ENCODE measurements around the gene TBCC. TPM values are rescaled to one million over a fixed set of nuclear protein-coding genes. Genes with fewer than 3 reads are reported as not detected.
A peak's percentile ranks its signal among the peaks of the same experiment; 100 is the strongest.

TBCC gene
- total RNA-seq, 1 experiment from 2014 or later: 24.7 TPM

GRCh38 chr6:42787063-42787472 lies 41.2 kb upstream of the TBCC start:
- DNase-seq (ENCODE audit: low spot score): no peak
- TF ChIP-seq HMGA2 (CRISPR knock-in tag; IDR thresholded peaks at IDR 0.05) (no peak), GRHL2 (CRISPR knock-in tag; IDR thresholded peaks at IDR 0.05; ENCODE audit: insufficient replicate concordance, severe bottlenecking) (no peak), FOXP1 (CRISPR knock-in tag; IDR thresholded peaks at IDR 0.05; ENCODE audit: borderline replicate concordance) (no peak), E2F1 (CRISPR knock-in tag; IDR thresholded peaks at IDR 0.05) (no peak), PREB (CRISPR knock-in tag; IDR thresholded peaks at IDR 0.05; ENCODE audit: borderline replicate concordance) (no peak), ELF4 (CRISPR knock-in tag; IDR thresholded peaks at IDR 0.05; ENCODE audit: low read depth) (no peak), JAZF1 (CRISPR knock-in tag; IDR thresholded peaks at IDR 0.05) (no peak)
- H3K27ac Mint-ChIP-seq: no peak overlapping the region
- CTCF ChIA-PET: no interaction called here
- H3K36me3 Mint-ChIP-seq: no peaks in the 10 kb centered on the region
- H3K4me1 Mint-ChIP-seq: peaks cover 22% of the 10 kb centered on the region
- no peak for ATAC-seq
- no peaks in the 10 kb centered on the region for H3K9me3 Mint-ChIP-seq
- H3K27me3 Mint-ChIP-seq (ENCODE audit: low read depth): no peaks in the 10 kb centered on the region
- POLR2A ChIA-PET: interaction anchor here (0.6 to 1.4 kb wide), 5 partner anchors 21 to 92 kb away, joined by 3 to 6 read pairs (median 3); partner anchors contain the start of gene RPL7L1
- H3K4me3 Mint-ChIP-seq: no peak overlapping the region

DNA sequence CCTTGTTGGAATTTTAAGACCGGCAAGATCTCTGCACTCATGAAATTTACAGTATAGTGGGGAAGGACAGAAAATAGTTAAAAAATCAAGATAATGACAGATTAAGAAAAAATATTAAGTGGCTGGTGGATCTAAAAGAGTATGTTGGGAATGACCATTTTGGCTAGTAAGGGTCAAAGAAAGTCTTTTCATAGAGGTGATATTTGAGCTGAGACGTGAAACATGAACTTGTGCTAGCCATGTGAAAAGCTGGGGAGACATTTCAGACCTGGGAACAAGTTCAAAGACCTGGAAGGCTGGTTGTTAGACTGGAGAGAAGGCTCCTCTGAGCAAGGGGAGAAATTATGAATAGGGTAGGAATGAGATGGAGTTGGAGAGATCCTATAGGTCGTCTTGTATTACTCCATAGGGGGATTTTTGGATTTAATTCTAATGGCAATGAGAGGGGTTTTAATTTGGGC lies 40.7 kb upstream of the TBCC start:
- Mint-ChIP-seq H3K9me3 (no peaks in the 10 kb centered on the region), H3K4me1 (peaks cover 22% of the 10 kb centered on the region), H3K4me3 (no peak overlapping the region), H3K36me3 (no peaks in the 10 kb centered on the region), H3K27me3 (ENCODE audit: low read depth) (no peaks in the 10 kb centered on the region), H3K27ac (no peak overlapping the region)
- no peak for TF ChIP-seq NFE2L1 (CRISPR knock-in tag; IDR thresholded peaks at IDR 0.05)
- TF ChIP-seq HMGA2 (CRISPR knock-in tag; IDR thresholded peaks at IDR 0.05): no peak
- TF ChIP-seq FOXK1 (CRISPR knock-in tag; IDR thresholded peaks at IDR 0.05): no peak
- no peak for TF ChIP-seq USF1 (CRISPR knock-in tag; IDR thresholded peaks at IDR 0.05)
- DNase-seq (ENCODE audit: low spot score) (no peak), ATAC-seq (no peak)
- POLR2A ChIA-PET: no interaction called here
- CTCF ChIA-PET: no interaction called here

DNA sequence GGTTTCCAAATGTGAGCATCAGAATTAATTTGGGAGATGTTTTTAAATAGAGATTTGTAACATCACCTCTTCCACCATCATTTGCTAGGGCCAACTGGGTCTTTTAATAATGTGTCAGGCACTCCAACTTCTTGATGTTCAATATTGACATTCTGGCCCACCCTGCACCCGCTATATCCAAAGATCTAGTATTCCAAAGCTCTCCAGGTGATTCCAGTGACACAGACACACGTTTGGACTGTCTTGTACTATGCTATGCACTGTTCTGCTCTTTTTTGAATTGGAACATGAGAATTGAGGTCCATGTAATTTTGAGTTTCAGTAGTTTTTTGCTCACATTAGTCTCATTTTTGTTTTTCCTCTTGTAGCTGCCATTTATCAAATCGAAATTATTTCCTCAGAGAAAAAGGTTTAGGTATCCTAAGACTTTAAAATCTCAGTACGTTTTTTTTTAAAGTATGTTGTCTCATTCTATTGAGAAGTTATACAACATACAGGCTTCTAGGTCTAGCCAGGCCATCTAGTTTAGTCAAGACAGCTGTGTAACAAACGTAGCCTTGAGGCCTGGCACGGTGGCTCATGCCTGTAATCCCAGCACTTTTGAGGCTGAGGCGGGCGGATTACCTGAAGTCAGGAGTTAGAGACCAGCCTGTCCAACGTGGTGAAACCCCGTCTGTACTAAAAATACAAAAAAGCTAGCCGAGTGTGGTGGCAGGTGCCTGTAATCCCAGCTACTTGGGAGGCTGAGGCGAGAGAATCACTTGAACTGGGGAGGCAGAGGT lies 39.0 kb upstream of the TBCC start:
- Mint-ChIP-seq H3K36me3 (no peaks in the 10 kb centered on the region), H3K4me3 (peak overlapping the region; percentile 93), H3K27me3 (ENCODE audit: low read depth) (no peaks in the 10 kb centered on the region), H3K4me1 (peaks cover 26% of the 10 kb centered on the region), H3K9me3 (no peaks in the 10 kb centered on the region), H3K27ac (peak overlapping the region; percentile 97)
- DNase-seq (ENCODE audit: low spot score) (no peak), ATAC-seq (no peak)
- ChIA-PET CTCF (interaction anchor here (0.6 kb wide), 1 partner anchor 617 kb away, joined by 4 read pairs; no protein-coding TSS in a partner anchor), POLR2A (interaction anchor here (0.6 to 1.3 kb wide), 3 partner anchors 14 to 38 kb away, joined by 3 to 9 read pairs (median 4); partner anchors contain the start of gene TBCC)
- TF ChIP-seq ZNF138 (CRISPR knock-in tag; conservative IDR thresholded peaks at IDR 0.05): no peak
- TF ChIP-seq KAT7 (CRISPR knock-in tag; IDR thresholded peaks at IDR 0.05; ENCODE audit: borderline replicate concordance): no peak
- no peak for TF ChIP-seq ATF2 (CRISPR knock-in tag; IDR thresholded peaks at IDR 0.05; ENCODE audit: borderline replicate concordance, low read depth)
- TF ChIP-seq, protein P1, sequence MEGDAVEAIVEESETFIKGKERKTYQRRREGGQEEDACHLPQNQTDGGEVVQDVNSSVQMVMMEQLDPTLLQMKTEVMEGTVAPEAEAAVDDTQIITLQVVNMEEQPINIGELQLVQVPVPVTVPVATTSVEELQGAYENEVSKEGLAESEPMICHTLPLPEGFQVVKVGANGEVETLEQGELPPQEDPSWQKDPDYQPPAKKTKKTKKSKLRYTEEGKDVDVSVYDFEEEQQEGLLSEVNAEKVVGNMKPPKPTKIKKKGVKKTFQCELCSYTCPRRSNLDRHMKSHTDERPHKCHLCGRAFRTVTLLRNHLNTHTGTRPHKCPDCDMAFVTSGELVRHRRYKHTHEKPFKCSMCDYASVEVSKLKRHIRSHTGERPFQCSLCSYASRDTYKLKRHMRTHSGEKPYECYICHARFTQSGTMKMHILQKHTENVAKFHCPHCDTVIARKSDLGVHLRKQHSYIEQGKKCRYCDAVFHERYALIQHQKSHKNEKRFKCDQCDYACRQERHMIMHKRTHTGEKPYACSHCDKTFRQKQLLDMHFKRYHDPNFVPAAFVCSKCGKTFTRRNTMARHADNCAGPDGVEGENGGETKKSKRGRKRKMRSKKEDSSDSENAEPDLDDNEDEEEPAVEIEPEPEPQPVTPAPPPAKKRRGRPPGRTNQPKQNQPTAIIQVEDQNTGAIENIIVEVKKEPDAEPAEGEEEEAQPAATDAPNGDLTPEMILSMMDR (IDR thresholded peaks at IDR 0.05): no peak
- TF ChIP-seq AR (CRISPR knock-in tag; IDR thresholded peaks at IDR 0.05): no peak
- no peak for TF ChIP-seq PRRX2 (CRISPR knock-in tag; IDR thresholded peaks at IDR 0.05)
- TF ChIP-seq ESRRA (CRISPR knock-in tag; IDR thresholded peaks at IDR 0.05; ENCODE audit: borderline replicate concordance): no peak
- TF ChIP-seq, protein P2, sequence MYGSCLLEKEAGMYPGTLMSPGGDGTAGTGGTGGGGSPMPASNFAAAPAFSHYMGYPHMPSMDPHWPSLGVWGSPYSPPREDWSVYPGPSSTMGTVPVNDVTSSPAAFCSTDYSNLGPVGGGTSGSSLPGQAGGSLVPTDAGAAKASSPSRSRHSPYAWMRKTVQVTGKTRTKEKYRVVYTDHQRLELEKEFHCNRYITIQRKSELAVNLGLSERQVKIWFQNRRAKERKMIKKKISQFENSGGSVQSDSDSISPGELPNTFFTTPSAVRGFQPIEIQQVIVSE (CRISPR knock-in tag; IDR thresholded peaks at IDR 0.05; ENCODE audit: borderline replicate concordance): no peak
- TF ChIP-seq ZNF423 (CRISPR knock-in tag; IDR thresholded peaks at IDR 0.05): no peak
- TF ChIP-seq GTF2I (CRISPR knock-in tag; conservative IDR thresholded peaks at IDR 0.05): no peak
- no peak for TF ChIP-seq NR1H2 (CRISPR knock-in tag; IDR thresholded peaks at IDR 0.05)
